Measurements from ENCODE around the gene CWC25.

DNA sequence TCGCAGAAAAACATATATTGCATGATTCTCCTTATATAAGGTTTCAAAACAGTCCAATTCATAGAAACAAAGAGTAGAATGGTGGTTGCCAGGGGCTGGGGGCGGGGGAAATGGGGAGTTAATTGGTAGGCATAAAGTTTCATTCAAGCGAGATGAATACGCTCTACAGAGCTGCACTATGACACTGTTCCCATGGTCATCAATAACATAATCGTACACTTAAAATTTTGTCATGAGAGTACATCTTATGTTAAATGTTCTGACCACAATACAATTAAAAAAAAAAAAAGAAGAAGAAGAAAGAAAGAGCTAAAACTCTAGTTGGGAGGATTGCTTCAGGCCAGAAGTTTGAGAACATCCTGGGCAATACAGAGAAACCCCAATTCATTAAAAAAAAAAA is 30.9 kb downstream of the CWC25 start:
- TF ChIP-seq, protein P1, sequence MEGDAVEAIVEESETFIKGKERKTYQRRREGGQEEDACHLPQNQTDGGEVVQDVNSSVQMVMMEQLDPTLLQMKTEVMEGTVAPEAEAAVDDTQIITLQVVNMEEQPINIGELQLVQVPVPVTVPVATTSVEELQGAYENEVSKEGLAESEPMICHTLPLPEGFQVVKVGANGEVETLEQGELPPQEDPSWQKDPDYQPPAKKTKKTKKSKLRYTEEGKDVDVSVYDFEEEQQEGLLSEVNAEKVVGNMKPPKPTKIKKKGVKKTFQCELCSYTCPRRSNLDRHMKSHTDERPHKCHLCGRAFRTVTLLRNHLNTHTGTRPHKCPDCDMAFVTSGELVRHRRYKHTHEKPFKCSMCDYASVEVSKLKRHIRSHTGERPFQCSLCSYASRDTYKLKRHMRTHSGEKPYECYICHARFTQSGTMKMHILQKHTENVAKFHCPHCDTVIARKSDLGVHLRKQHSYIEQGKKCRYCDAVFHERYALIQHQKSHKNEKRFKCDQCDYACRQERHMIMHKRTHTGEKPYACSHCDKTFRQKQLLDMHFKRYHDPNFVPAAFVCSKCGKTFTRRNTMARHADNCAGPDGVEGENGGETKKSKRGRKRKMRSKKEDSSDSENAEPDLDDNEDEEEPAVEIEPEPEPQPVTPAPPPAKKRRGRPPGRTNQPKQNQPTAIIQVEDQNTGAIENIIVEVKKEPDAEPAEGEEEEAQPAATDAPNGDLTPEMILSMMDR (IDR thresholded peaks at IDR 0.05 in 2 of 3, conservative IDR thresholded peaks at IDR 0.05 in 1 of 3; ENCODE audit: insufficient read depth in 2 of 3, low read depth in 1 of 3, low read length in 3 of 3): no peak
- no peak for TF ChIP-seq IRF2 (CRISPR knock-in tag; IDR thresholded peaks at IDR 0.05)
- TF ChIP-seq POLR2AphosphoS5 (IDR thresholded peaks at IDR 0.05; ENCODE audit: control insufficient read depth, insufficient read depth, low read depth, low read length): no peak
- TF ChIP-seq SMC3 (conservative IDR thresholded peaks at IDR 0.05; ENCODE audit: insufficient read depth, low read depth, low read length): no peak
- TF ChIP-seq, protein P2, sequence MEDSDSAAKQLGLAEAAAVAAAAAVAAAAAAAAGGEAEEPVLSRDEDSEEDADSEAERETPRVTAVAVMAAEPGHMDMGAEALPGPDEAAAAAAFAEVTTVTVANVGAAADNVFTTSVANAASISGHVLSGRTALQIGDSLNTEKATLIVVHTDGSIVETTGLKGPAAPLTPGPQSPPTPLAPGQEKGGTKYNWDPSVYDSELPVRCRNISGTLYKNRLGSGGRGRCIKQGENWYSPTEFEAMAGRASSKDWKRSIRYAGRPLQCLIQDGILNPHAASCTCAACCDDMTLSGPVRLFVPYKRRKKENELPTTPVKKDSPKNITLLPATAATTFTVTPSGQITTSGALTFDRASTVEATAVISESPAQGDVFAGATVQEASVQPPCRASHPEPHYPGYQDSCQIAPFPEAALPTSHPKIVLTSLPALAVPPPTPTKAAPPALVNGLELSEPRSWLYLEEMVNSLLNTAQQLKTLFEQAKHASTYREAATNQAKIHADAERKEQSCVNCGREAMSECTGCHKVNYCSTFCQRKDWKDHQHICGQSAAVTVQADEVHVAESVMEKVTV (CRISPR knock-in tag; IDR thresholded peaks at IDR 0.05): no peak

Measured in K562 (cell line).